HepG2 (cell line): Measurements from ENCODE around the gene VAPA.

Source experiments
- CTCF ChIP-seq: sonication (generic); formaldehyde crosslinking; IDR thresholded peaks from 2 replicates; pipeline ENCODE4 v1.5.0; 2020; ENCODE audit warnings: mild to moderate bottlenecking, missing genetic modification reagents, moderate library complexity
- FOSL2 ChIP-seq: sonication (generic); formaldehyde crosslinking; IDR thresholded peaks from 2 replicates; pipeline ENCODE4 v1.4.0; 2020; ENCODE audit warnings: missing genetic modification reagents
- JUND ChIP-seq: sonication (generic); formaldehyde crosslinking; IDR thresholded peaks from 2 replicates; pipeline ENCODE4 v1.8.0; 2022; ENCODE audit warnings: mild to moderate bottlenecking, missing genetic modification reagents
- PHF8 ChIP-seq: sonication (generic); formaldehyde crosslinking; IDR thresholded peaks from 2 replicates; pipeline ENCODE4 v1.5.0; 2020; ENCODE audit warnings: missing genetic modification reagents
- RAD51 ChIP-seq: fragments of 450-650 bp; IDR thresholded peaks from 2 replicates; pipeline ENCODE4 v1.6.1; 2016; ENCODE audit warnings: borderline replicate concordance
- SUZ12 ChIP-seq: fragments of 150-350 bp; IDR thresholded peaks from 2 replicates; pipeline ENCODE4 v1.6.1; 2014; ENCODE audit warnings: low read depth, low read length
- ZEB1 ChIP-seq: IDR thresholded peaks from 2 replicates; pipeline ENCODE4 v1.6.1; 2012; ENCODE audit warnings: mild to moderate bottlenecking, low read depth, inconsistent platforms; ENCODE audit not compliant: insufficient replicate concordance
- ZNF580 ChIP-seq: IDR thresholded peaks from 2 replicates; pipeline ENCODE4 v1.6.1; 2016; ENCODE audit warnings: low read depth, borderline replicate concordance
- ZNF674 ChIP-seq: sonication (generic); formaldehyde crosslinking; IDR thresholded peaks from 2 replicates; pipeline ENCODE4 v1.5.0; 2020; ENCODE audit warnings: low read depth, mild to moderate bottlenecking, missing genetic modification reagents
- ZSCAN25 ChIP-seq: sonication (generic); formaldehyde crosslinking; IDR thresholded peaks from 2 replicates; pipeline ENCODE4 v1.8.0; 2022; ENCODE audit warnings: mild to moderate bottlenecking, missing genetic modification reagents

GRCh38 chr18:9952633-9953416, 39.0 kb downstream of the VAPA start:
- TF ChIP-seq ZEB1 (no peak), SUZ12 (no peak), ZSCAN25 (no peak), RAD51 (no peak), ZNF580 (no peak), JUND (CRISPR knock-in tag) (no peak), CTCF (no peak), FOSL2 (no peak), ZNF674 (CRISPR knock-in tag) (no peak), PHF8 (CRISPR knock-in tag) (no peak)
